ENCODE data around the gene AJAP1. TPM values are rescaled to one million over a fixed set of nuclear protein-coding genes. Genes with fewer than 3 reads are reported as not detected.

AJAP1 gene
- total RNA-seq, 2 donors from 2014 or later, result 0.05 to 0.46 TPM

GRCh38 chr1:4711416-4712275, 57.2 kb downstream of the AJAP1 start:
- H3K27me3 Mint-ChIP-seq (ENCODE audit: low read depth), result peaks cover 14% of the 10 kb centered on the region
- no peak overlapping the region for H3K27ac Mint-ChIP-seq
- ATAC-seq (replicated peaks in 1 of 2) (no peak), DNase-seq (no peak)
- H3K36me3 Mint-ChIP-seq (ENCODE audit: insufficient read depth in 2 of 2), result peaks cover 2 to 5% of the 10 kb centered on the region in 2 donors
- H3K9me3 Mint-ChIP-seq, result peaks cover 4 to 8% of the 10 kb centered on the region in 2 donors
- H3K4me3 Mint-ChIP-seq, result peak overlapping the region; percentile 16 to 70
- peaks cover 16% of the 10 kb centered on the region for H3K4me1 Mint-ChIP-seq (ENCODE audit: low read depth)

DNA sequence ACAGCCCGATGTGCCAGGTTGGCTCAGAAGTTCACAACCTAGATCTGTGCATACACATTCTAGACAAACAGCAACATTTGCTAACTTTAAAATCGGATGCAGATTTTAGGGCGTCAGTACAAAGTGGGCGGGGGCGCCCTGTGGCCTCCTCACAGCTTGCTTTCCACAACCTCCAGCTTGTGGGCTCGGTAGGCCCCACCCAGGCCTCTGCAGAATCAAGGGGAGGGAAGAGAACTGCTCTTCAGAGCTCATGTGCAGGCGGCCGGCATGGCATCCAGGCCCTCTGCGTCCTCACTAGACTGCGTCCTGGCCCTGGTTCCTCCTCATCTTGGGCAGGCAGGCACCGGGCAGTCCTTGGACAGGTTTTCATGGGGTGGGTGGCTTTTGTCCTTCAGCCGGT, 59.3 kb downstream of the AJAP1 start:
- H3K36me3 Mint-ChIP-seq (ENCODE audit: insufficient read depth in 2 of 2), result peaks cover 2 to 5% of the 10 kb centered on the region in 2 donors
- ATAC-seq (replicated peaks in 1 of 2) (no peak), DNase-seq (no peak)
- H3K4me1 Mint-ChIP-seq (ENCODE audit: low read depth), result peaks cover 16% of the 10 kb centered on the region
- peaks cover 4 to 8% of the 10 kb centered on the region in 2 donors for H3K9me3 Mint-ChIP-seq
- H3K27ac Mint-ChIP-seq, result no peak overlapping the region
- H3K4me3 Mint-ChIP-seq, result no peak overlapping the region
- peaks cover 14% of the 10 kb centered on the region for H3K27me3 Mint-ChIP-seq (ENCODE audit: low read depth)

- ATAC-seq (replicated peaks in 1 of 2), result no peak
- Mint-ChIP-seq H3K4me1 (ENCODE audit: low read depth) (peaks cover 1% of the 10 kb centered on the region), H3K4me3 (no peak overlapping the region), H3K36me3 (ENCODE audit: insufficient read depth in 2 of 2) (peaks cover 2 to 5% of the 10 kb centered on the region in 2 donors), H3K27me3 (ENCODE audit: low read depth) (no peaks in the 10 kb centered on the region), H3K9me3 (peaks cover 4 to 8% of the 10 kb centered on the region in 2 donors), H3K27ac (no peak overlapping the region)
- DNase-seq, result no peak
These were observed 62.0 kb downstream of the AJAP1 start for GRCh38 chr1:4716406-4716805.

DNA sequence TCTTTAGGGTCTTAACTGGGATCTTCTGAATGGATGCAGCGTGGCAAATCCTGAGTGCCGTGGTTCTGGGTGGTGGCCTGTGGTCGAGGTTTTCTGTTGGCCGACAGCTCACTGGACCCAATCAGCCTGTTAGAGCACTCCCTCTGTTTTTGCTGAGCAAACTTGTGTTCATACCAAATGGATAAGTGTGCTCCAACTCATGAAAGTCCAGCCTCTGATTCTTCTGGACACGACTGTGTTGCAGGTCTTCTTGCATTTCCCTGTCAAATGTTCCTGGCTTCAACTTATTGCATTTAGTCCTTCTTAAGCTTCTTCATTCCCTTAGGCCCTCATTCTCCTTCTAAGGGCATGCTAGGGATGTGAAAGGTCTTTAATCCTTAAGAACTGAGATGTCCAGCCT, 63.7 kb downstream of the AJAP1 start:
- H3K9me3 Mint-ChIP-seq, result peaks cover 4 to 8% of the 10 kb centered on the region in 2 donors
- no peaks in the 10 kb centered on the region for H3K4me1 Mint-ChIP-seq (ENCODE audit: low read depth)
- H3K36me3 Mint-ChIP-seq (ENCODE audit: insufficient read depth in 2 of 2), result peaks cover 2 to 5% of the 10 kb centered on the region in 2 donors
- no peaks in the 10 kb centered on the region for H3K27me3 Mint-ChIP-seq (ENCODE audit: low read depth)
- H3K27ac Mint-ChIP-seq, result no peak overlapping the region
- no peak overlapping the region for H3K4me3 Mint-ChIP-seq
- ATAC-seq (replicated peaks in 1 of 2) (no peak), DNase-seq (no peak)

DNA sequence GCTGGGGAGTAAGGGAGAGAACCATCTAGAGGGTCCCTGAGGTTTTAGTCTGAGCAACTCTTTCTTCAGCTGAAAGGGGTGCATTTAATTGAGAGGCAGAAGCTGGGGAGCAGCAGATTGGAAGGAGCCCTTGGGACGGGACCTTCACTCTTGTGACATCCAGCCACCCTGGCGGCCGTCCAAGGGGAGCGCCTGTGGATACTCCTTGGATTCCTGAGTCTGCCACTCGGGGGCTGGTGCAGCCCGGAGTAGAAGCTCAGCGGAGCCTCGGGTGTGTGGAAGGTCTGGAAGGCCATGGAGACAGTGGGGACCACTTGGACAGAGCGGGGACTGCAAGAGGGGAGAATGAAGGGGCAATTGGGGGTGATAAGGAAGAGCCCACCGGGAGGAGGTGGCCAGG, 68.7 kb downstream of the AJAP1 start:
- Mint-ChIP-seq H3K27ac (no peak overlapping the region), H3K27me3 (ENCODE audit: low read depth) (no peaks in the 10 kb centered on the region), H3K36me3 (ENCODE audit: insufficient read depth in 2 of 2) (no peaks in the 10 kb centered on the region), H3K9me3 (no peaks in the 10 kb centered on the region), H3K4me1 (ENCODE audit: low read depth) (no peaks in the 10 kb centered on the region), H3K4me3 (no peak overlapping the region)
- no peak for ATAC-seq (replicated peaks in 1 of 2)
- DNase-seq, result no peak

DNA sequence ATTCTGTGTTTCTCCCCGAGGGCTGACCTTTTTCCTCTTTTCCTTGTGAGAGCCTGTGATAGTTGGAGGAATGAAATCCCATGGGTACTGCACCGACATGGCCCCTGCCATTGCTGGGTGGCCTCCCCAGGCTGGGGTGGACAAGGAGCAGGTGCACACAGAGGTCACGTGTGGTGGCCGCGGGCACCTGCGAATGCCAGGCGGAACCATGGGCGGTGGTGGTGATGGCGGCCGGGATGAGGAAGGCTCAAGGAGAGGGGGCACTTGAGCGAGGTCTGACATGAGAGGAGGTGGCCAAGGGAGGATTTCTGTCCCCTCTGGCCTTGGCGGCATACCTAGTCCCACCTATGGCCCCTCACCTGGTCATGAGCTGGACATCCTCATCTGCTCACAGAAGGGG, 69.6 kb downstream of the AJAP1 start:
- Mint-ChIP-seq H3K4me3 (no peak overlapping the region), H3K9me3 (no peaks in the 10 kb centered on the region), H3K36me3 (ENCODE audit: insufficient read depth in 2 of 2) (no peaks in the 10 kb centered on the region), H3K27ac (no peak overlapping the region), H3K27me3 (ENCODE audit: low read depth) (no peaks in the 10 kb centered on the region), H3K4me1 (ENCODE audit: low read depth) (no peaks in the 10 kb centered on the region)
- DNase-seq, result no peak
- ATAC-seq (replicated peaks in 1 of 2), result no peak

GRCh38 chr1:4724695-4725250, 70.4 kb downstream of the AJAP1 start:
- no peak for ATAC-seq (replicated peaks in 1 of 2)

GRCh38 chr1:4725416-4725815, 71.0 kb downstream of the AJAP1 start:
- H3K4me1 Mint-ChIP-seq (ENCODE audit: low read depth), result no peaks in the 10 kb centered on the region
- H3K4me3 Mint-ChIP-seq, result no peak overlapping the region
- no peaks in the 10 kb centered on the region for H3K9me3 Mint-ChIP-seq
- no peaks in the 10 kb centered on the region for H3K36me3 Mint-ChIP-seq (ENCODE audit: insufficient read depth in 2 of 2)
- no peak overlapping the region for H3K27ac Mint-ChIP-seq
- DNase-seq, result no peak
- ATAC-seq (replicated peaks in 1 of 2), result no peak
- no peaks in the 10 kb centered on the region for H3K27me3 Mint-ChIP-seq (ENCODE audit: low read depth)

More at GRCh38 chr1:4724695-4725250, 70.4 kb downstream of the AJAP1 start:
- Mint-ChIP-seq H3K27me3 (ENCODE audit: low read depth) (no peaks in the 10 kb centered on the region), H3K4me1 (ENCODE audit: low read depth) (no peaks in the 10 kb centered on the region), H3K36me3 (ENCODE audit: insufficient read depth in 2 of 2) (no peaks in the 10 kb centered on the region), H3K4me3 (no peak overlapping the region), H3K27ac (no peak overlapping the region), H3K9me3 (no peaks in the 10 kb centered on the region)
- DNase-seq, result no peak

- ATAC-seq (replicated peaks in 1 of 2), result no peak
- Mint-ChIP-seq H3K27ac (no peak overlapping the region), H3K9me3 (no peaks in the 10 kb centered on the region)
These were observed 72.4 kb downstream of the AJAP1 start for GRCh38 chr1:4726620-4727341.

GRCh38 chr1:4728319-4729089, 74.1 kb downstream of the AJAP1 start:
- no peak overlapping the region for H3K4me3 Mint-ChIP-seq
- no peaks in the 10 kb centered on the region for H3K4me1 Mint-ChIP-seq (ENCODE audit: low read depth)
- DNase-seq (no peak), ATAC-seq (replicated peaks in 1 of 2) (no peak)
- H3K9me3 Mint-ChIP-seq, result no peaks in the 10 kb centered on the region
- H3K27ac Mint-ChIP-seq, result no peak overlapping the region
- no peaks in the 10 kb centered on the region for H3K36me3 Mint-ChIP-seq (ENCODE audit: insufficient read depth in 2 of 2)
- no peaks in the 10 kb centered on the region for H3K27me3 Mint-ChIP-seq (ENCODE audit: low read depth)

More at GRCh38 chr1:4726620-4727341, 72.4 kb downstream of the AJAP1 start:
- no peak for DNase-seq
- H3K27me3 Mint-ChIP-seq (ENCODE audit: low read depth), result no peaks in the 10 kb centered on the region
- H3K4me3 Mint-ChIP-seq, result no peak overlapping the region
- no peaks in the 10 kb centered on the region for H3K36me3 Mint-ChIP-seq (ENCODE audit: insufficient read depth in 2 of 2)
- no peaks in the 10 kb centered on the region for H3K4me1 Mint-ChIP-seq (ENCODE audit: low read depth)

- no peak overlapping the region for H3K4me3 Mint-ChIP-seq
- H3K27me3 Mint-ChIP-seq (ENCODE audit: low read depth), result no peaks in the 10 kb centered on the region
- DNase-seq (no peak), ATAC-seq (replicated peaks in 1 of 2) (no peak)
- no peaks in the 10 kb centered on the region for H3K4me1 Mint-ChIP-seq (ENCODE audit: low read depth)
- H3K9me3 Mint-ChIP-seq, result no peaks in the 10 kb centered on the region
- no peaks in the 10 kb centered on the region for H3K36me3 Mint-ChIP-seq (ENCODE audit: insufficient read depth in 2 of 2)
- H3K27ac Mint-ChIP-seq, result no peak overlapping the region
These were observed 74.7 kb downstream of the AJAP1 start for GRCh38 chr1:4729090-4729471.

GRCh38 chr1:4730078-4730477, 75.7 kb downstream of the AJAP1 start:
- H3K4me1 Mint-ChIP-seq (ENCODE audit: low read depth), result no peaks in the 10 kb centered on the region
- H3K4me3 Mint-ChIP-seq, result no peak overlapping the region
- DNase-seq (no peak), ATAC-seq (replicated peaks in 1 of 2) (no peak)
- no peaks in the 10 kb centered on the region for H3K36me3 Mint-ChIP-seq (ENCODE audit: insufficient read depth in 2 of 2)
- H3K27ac Mint-ChIP-seq, result no peak overlapping the region
- H3K9me3 Mint-ChIP-seq, result no peaks in the 10 kb centered on the region
- no peaks in the 10 kb centered on the region for H3K27me3 Mint-ChIP-seq (ENCODE audit: low read depth)

Data from activated T-cell treated with anti-CD3 and anti-CD28 coated beads, Interleukin-2, amount 50 U/mL, for 72 hours (primary cell).